HCT116 (cell line): ENCODE data around the gene KCNK4. TPM values are rescaled to one million over a fixed set of nuclear protein-coding genes. Genes with fewer than 3 reads are reported as not detected.

Experiments
- ATAC-seq: fragments of 200-7000 bp; cut with Tn5 transposase; 2 replicates; pipeline ENCODE4 v1.9.1; 2020; ENCODE audit warnings: mild to moderate bottlenecking, moderate library complexity
- BruUV-seq: library from RNA; stranded (reverse); fragments of 400-500 nt; replicated peaks from 2 replicates; lab custom pipeline; 2021; lab: Mats Ljungman, UMichigan
- CTCF ChIA-PET: fragments of 300-600 bp; sonication (Branson Sonifier 250); formaldehyde crosslinking; loops from one replicate; lab custom pipeline; 2021; ENCODE audit warnings: antibody characterized with exemption; lab: Charles Lee
- POLR2A ChIA-PET: fragments of 300-600, 350-600 bp; sonication (Branson Sonifier 250); formaldehyde crosslinking; loops from one replicate; lab custom pipeline; 2021; ENCODE audit warnings: antibody characterized with exemption; lab: Charles Lee
- RAD21 ChIA-PET, 2 experiments: fragments of 300-600 bp; sonication (Branson Sonifier 250); formaldehyde crosslinking; loops; one replicate each; lab custom pipeline; 2023; ENCODE audit warnings: low total read pairs in 2 of 2; ENCODE audit not compliant: uncharacterized antibody in 2 of 2, unreplicated experiment in 2 of 2, low non-redundant PET in 1 of 2; lab: Charles Lee
- DNase-seq: peaks from one replicate; pipeline ENCODE4 v3.0.0-alpha.2; 2010; ENCODE audit warnings: low read depth, low spot score
- H2AFZ ChIP-seq: fragments of 200-600 bp; shearing (Covaris generic), sonication (generic); 2 replicates; pipeline ENCODE4 v1.6.1; 2017; ENCODE audit warnings: low read depth, mixed run types, mixed read lengths, antibody characterized with exemption, low read length; ENCODE audit not compliant: poor library complexity, severe bottlenecking
- H3K27ac ChIP-seq: 2 replicates; pipeline ENCODE4 v1.5.1; 2012; ENCODE audit warnings: low read depth, low read length
- H3K27me3 ChIP-seq: fragments of 200-600 bp; sonication (generic); 2 replicates; pipeline ENCODE4 v1.6.1; 2016; ENCODE audit warnings: mixed run types, low read length, mixed read lengths; ENCODE audit not compliant: insufficient read depth
- H3K36me3 ChIP-seq, 2 experiments: fragments of 200-500 bp in 1 of 2; fragments of 200-600 bp in 1 of 2; sonication (Bioruptor generic) in 1 of 2; sonication (generic) in 1 of 2; 2 replicates each; pipeline versions ENCODE4 v1.5.1 to v1.6.1; 2014 to 2016; ENCODE audit warnings: low read length in 2 of 2, inconsistent platforms in 1 of 2, mixed read lengths in 1 of 2, mixed run types in 1 of 2; ENCODE audit not compliant: insufficient read depth in 2 of 2, control insufficient read depth in 1 of 2
- H3K4me1 ChIP-seq, 2 experiments: fragments of 200-600 bp in 1 of 2; sonication (generic) in 1 of 2; 2 replicates each; pipeline versions ENCODE4 v1.5.1 to v1.6.1; 2012 to 2017; ENCODE audit warnings: low read length in 2 of 2, inconsistent platforms in 1 of 2, mild to moderate bottlenecking in 1 of 2, mixed read lengths in 1 of 2, mixed run types in 1 of 2, moderate library complexity in 1 of 2; ENCODE audit not compliant: insufficient read depth in 2 of 2, control insufficient read depth in 1 of 2
- H3K4me2 ChIP-seq: fragments of 200-600 bp; sonication (generic); 2 replicates; pipeline ENCODE4 v1.6.1; 2017; ENCODE audit warnings: mixed run types, low read length, mixed read lengths
- H3K4me3 ChIP-seq, 2 experiments: fragments of 200-600 bp in 1 of 2; sonication (generic) in 1 of 2; replicated peaks in 1 of 2; 2 replicates each; pipeline ENCODE4 v1.5.1; 2011 to 2016; ENCODE audit warnings: low read length in 2 of 2, control low read depth in 1 of 2, low read depth in 1 of 2, mild to moderate bottlenecking in 1 of 2, mixed read lengths in 1 of 2, mixed run types in 1 of 2
- H3K79me2 ChIP-seq: fragments of 200-600 bp; sonication (generic); 2 replicates; pipeline ENCODE4 v1.6.1; 2017; ENCODE audit warnings: mild to moderate bottlenecking, mixed run types, low read length, moderate library complexity, mixed read lengths; ENCODE audit not compliant: insufficient read depth
- H3K9ac ChIP-seq: fragments of 200-600 bp; sonication (generic); 2 replicates; pipeline ENCODE4 v1.6.1; 2016; ENCODE audit warnings: low read length, mixed read lengths
- H3K9me2 ChIP-seq: fragments of 200-600 bp; sonication (generic), shearing (Covaris generic); 2 replicates; pipeline ENCODE4 v1.6.1; 2017; ENCODE audit warnings: mixed run types, mild to moderate bottlenecking, moderate library complexity; ENCODE audit not compliant: insufficient read depth
- H3K9me3 ChIP-seq, 2 experiments: fragments of 200-500 bp in 1 of 2; fragments of 200-600 bp in 1 of 2; sonication (Bioruptor generic) in 1 of 2; sonication (generic) in 1 of 2; 2 replicates each; pipeline ENCODE4 v1.6.1; 2014 to 2017; ENCODE audit warnings: low read length in 2 of 2, mixed read lengths in 2 of 2, inconsistent platforms in 1 of 2, low read depth in 1 of 2, mild to moderate bottlenecking in 1 of 2, mixed run types in 1 of 2, moderate library complexity in 1 of 2; ENCODE audit not compliant: control insufficient read depth in 1 of 2, insufficient read depth in 1 of 2
- H4K20me1 ChIP-seq: fragments of 200-600 bp; sonication (generic), shearing (Covaris generic); 2 replicates; pipeline ENCODE4 v1.6.1; 2017; ENCODE audit warnings: mixed run types, mild to moderate bottlenecking, moderate library complexity; ENCODE audit not compliant: insufficient read depth
- CBX3 ChIP-seq: IDR thresholded peaks from 2 replicates; pipeline ENCODE4 v1.6.1; 2012; ENCODE audit warnings: low read depth
- EGR1 ChIP-seq: IDR thresholded peaks from 2 replicates; pipeline ENCODE4 v1.6.1; 2012; ENCODE audit warnings: low read depth
- ELF1 ChIP-seq: IDR thresholded peaks from 2 replicates; pipeline ENCODE4 v1.6.1; 2012; ENCODE audit warnings: low read depth, borderline replicate concordance
- EZH2 ChIP-seq: fragments of 200-600 bp; sonication (generic); IDR thresholded peaks from 2 replicates; pipeline ENCODE4 v1.6.1; 2017; ENCODE audit warnings: antibody characterized with exemption, mixed run types
- EZH2phosphoT487 ChIP-seq: fragments of 200-600 bp; IDR thresholded peaks from 2 replicates; pipeline ENCODE4 v1.6.1; 2018; ENCODE audit warnings: antibody characterized with exemption, borderline replicate concordance
- FOSL1 ChIP-seq: IDR thresholded peaks from 2 replicates; pipeline ENCODE4 v1.6.1; 2012; ENCODE audit warnings: low read depth
- JUND ChIP-seq: IDR thresholded peaks from 2 replicates; pipeline ENCODE4 v1.6.1; 2012
- MAX ChIP-seq: IDR thresholded peaks from 2 replicates; pipeline ENCODE4 v1.6.1; 2012
- POLR2A ChIP-seq: IDR thresholded peaks from 2 replicates; pipeline ENCODE4 v1.7.0; 2011; ENCODE audit warnings: borderline replicate concordance; ENCODE audit not compliant: insufficient read depth, insufficient read length; ENCODE audit errors: extremely low read depth
- RAD21 ChIP-seq: IDR thresholded peaks from 2 replicates; pipeline ENCODE4 v1.6.1; 2012; ENCODE audit warnings: low read depth, mild to moderate bottlenecking
- SIN3A ChIP-seq: IDR thresholded peaks from 2 replicates; pipeline ENCODE4 v1.6.1; 2012; ENCODE audit warnings: low read depth
- SP1 ChIP-seq: IDR thresholded peaks from 2 replicates; pipeline ENCODE4 v1.6.1; 2012; ENCODE audit warnings: low read depth
- YY1 ChIP-seq: IDR thresholded peaks from 2 replicates; pipeline ENCODE4 v1.6.1; 2011; ENCODE audit warnings: low read length, low read depth, moderate library complexity, mild to moderate bottlenecking; ENCODE audit not compliant: insufficient replicate concordance; ENCODE audit errors: extremely low read depth
- ZBTB33 ChIP-seq: IDR thresholded peaks from 2 replicates; pipeline ENCODE4 v1.6.1; 2011; ENCODE audit warnings: mild to moderate bottlenecking, low read length, moderate library complexity; ENCODE audit not compliant: insufficient replicate concordance; ENCODE audit errors: extremely low read depth
- ZFX ChIP-seq: fragments of 450-650 bp; IDR thresholded peaks from 2 replicates; pipeline ENCODE4 v1.6.1; 2017
- ZNF274 ChIP-seq: fragments of 200-500 bp; sonication (Bioruptor generic); IDR thresholded peaks from 2 replicates; pipeline ENCODE4 v1.6.1; 2014; ENCODE audit warnings: mild to moderate bottlenecking, low read depth, low read length, inconsistent platforms
- intact Hi-C: fragments of 100-400 bp; cut with micrococcal nuclease; formaldehyde crosslinking; loops from 2 replicates; pipeline ENCODE4 v1.10.0; 2022
- total RNA-seq: library from RNA; stranded (reverse); gene quantifications from one replicate; pipeline ENCODE4 v1.2.1, GENCODE V29; 2021; ENCODE audit not compliant: unreplicated experiment

The KCNK4 gene
- total RNA-seq, 1 experiment from 2014 or later: not detected

- Histone ChIP-seq H4K20me1 (no peaks in the 10 kb centered on the region), H3K9ac (no peak overlapping the region), H3K27ac (no peak overlapping the region; the same call in 1 of the 2 replicates), H3K79me2 (peaks cover 6% of the 10 kb centered on the region; the same call in 1 of the 2 replicates), H3K9me2 (no peaks in the 10 kb centered on the region), H3K4me3 (no peak overlapping the region), H3K27me3 (no peaks in the 10 kb centered on the region), H3K36me3 (peaks cover 19 to 54% of the 10 kb centered on the region in 2 experiments; a peak in 3 of 4 replicates), H2AFZ (no peak overlapping the region), H3K4me2 (no peak overlapping the region), H3K4me1 (peaks cover 0 to 1% of the 10 kb centered on the region in 2 experiments; a peak in 2 of 4 replicates), H3K9me3 (no peaks in the 10 kb centered on the region)
- POLR2A ChIA-PET: interaction anchor here (0.9 to 1.3 kb wide), 3 partner anchors 8 to 93 kb away, joined by 3 to 5 read pairs (median 3); no protein-coding TSS in a partner anchor
- ATAC-seq (no peak), DNase-seq (no peak)
- intact Hi-C loops: no loop called here
- CTCF ChIA-PET: no interaction called here
- TF ChIP-seq FOSL1 (no peak), EZH2 (no peak), EZH2phosphoT487 (no peak), YY1 (no peak), ELF1 (no peak)
- RAD21 ChIA-PET: no interaction called here
- BruUV-seq: no TSS peak
Measured at GRCh38 chr11:64262271-64263002, 28.7 kb upstream of the KCNK4 start.

GRCh38 chr11:64263021-64263946 lies 27.8 kb upstream of the KCNK4 start:
- Histone ChIP-seq H4K20me1 (no peaks in the 10 kb centered on the region), H3K27me3 (no peaks in the 10 kb centered on the region), H3K79me2 (peaks cover 6% of the 10 kb centered on the region; the same call in 1 of the 2 replicates), H2AFZ (no peak overlapping the region), H3K4me1 (peaks cover 8 to 10% of the 10 kb centered on the region in 2 experiments; a peak in 3 of 4 replicates), H3K36me3 (peaks cover 18 to 51% of the 10 kb centered on the region in 2 experiments; a peak in 3 of 4 replicates), H3K9me2 (no peaks in the 10 kb centered on the region), H3K4me3 (no peak overlapping the region), H3K4me2 (no peak overlapping the region), H3K9me3 (no peaks in the 10 kb centered on the region), H3K9ac (no peak overlapping the region), H3K27ac (no peak overlapping the region; the same call in 1 of the 2 replicates)
- intact Hi-C loops: no loop called here
- DNase-seq (no peak), ATAC-seq (no peak)
- ChIA-PET CTCF (interaction anchor here (1.4 kb wide), 1 partner anchor 13 kb away, joined by 4 read pairs; no protein-coding TSS in a partner anchor), POLR2A (interaction anchor here (1.3 kb wide), 1 partner anchor 11 kb away, joined by 5 read pairs; no protein-coding TSS in a partner anchor), RAD21 (no interaction called here)
- BruUV-seq: no TSS peak
- TF ChIP-seq SP1 (no peak), CBX3 (no peak), ZFX (no peak), JUND (no peak), EGR1 (no peak), MAX (no peak), POLR2A (no peak), ZBTB33 (no peak), FOSL1 (no peak), RAD21 (no peak), SIN3A (no peak), ZNF274 (no peak), ELF1 (no peak)
